ENCODE data around the gene BACH2. TPM values are rescaled to one million over a fixed set of nuclear protein-coding genes. Genes with fewer than 3 reads are reported as not detected.
A peak's percentile ranks its signal among the peaks of the same experiment; 100 is the strongest.

The BACH2 gene
- total and polyA plus RNA-seq, 10 of the 15 experiments (the other 5 are each of a cell fraction or from before 2014, with no cell fraction given) = 0.03 to 0.28 (median 0.04) TPM; not detected in 3

DNA sequence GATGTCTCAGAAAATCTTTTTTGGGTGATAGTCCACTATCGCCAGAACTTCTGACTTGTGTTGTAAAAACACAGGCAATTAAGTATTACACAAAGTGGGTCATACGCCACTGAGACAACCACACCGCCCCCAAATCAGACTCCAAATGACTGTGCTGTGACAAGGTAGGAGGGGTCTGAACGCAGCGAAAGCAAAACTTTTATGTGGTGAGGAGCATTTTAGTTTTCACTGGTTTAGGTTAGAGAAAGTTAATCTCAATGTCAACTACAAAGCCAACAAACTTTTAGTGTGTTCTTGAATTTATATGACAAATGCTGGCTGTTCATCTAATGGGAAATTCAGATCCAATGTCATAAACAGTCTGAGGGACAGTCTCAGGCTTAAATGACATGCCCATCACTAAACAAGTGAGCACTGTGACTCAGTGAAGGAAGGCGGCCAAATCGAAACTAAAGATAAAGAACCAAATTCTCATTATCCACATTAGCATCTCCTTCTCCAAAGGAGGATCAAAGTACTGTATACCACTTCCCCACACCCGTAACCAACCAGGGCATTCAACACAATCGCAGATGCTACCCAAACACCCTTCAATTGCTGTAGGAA, 215.7 kb downstream of the BACH2 start (continued):
- TF ChIP-seq, protein P1, sequence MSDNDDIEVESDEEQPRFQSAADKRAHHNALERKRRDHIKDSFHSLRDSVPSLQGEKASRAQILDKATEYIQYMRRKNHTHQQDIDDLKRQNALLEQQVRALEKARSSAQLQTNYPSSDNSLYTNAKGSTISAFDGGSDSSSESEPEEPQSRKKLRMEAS (IDR thresholded peaks at IDR 0.05; ENCODE audit: low read depth, low read length) = no peak
- TF ChIP-seq YY1 (IDR thresholded peaks at IDR 0.05; ENCODE audit: low read depth, low read length) (no peak), TARDBP (IDR thresholded peaks at IDR 0.05; ENCODE audit: borderline replicate concordance) (no peak), DPF2 (IDR thresholded peaks at IDR 0.05) (peak; percentile 79), RAD21 (IDR thresholded peaks at IDR 0.05; ENCODE audit: insufficient read depth, low read depth, low read length) (no peak), EZH2 (IDR thresholded peaks at IDR 0.05; ENCODE audit: borderline replicate concordance, control insufficient read depth, low read depth, low read length) (no peak), HDAC2 (IDR thresholded peaks at IDR 0.05) (no peak), PAX8 (IDR thresholded peaks at IDR 0.05) (no peak), ZNF384 (IDR thresholded peaks at IDR 0.05; ENCODE audit: borderline replicate concordance, low read depth, low read length) (no peak), JUNB (IDR thresholded peaks at IDR 0.05) (peak; percentile 91), NFYA (IDR thresholded peaks at IDR 0.05; ENCODE audit: borderline replicate concordance, low read depth, low read length) (no peak), IKZF2 (IDR thresholded peaks at IDR 0.05) (peak; percentile 50 to 52; a peak in 2 of 4 replicates), BACH1 (IDR thresholded peaks at IDR 0.05; ENCODE audit: borderline replicate concordance) (peak; percentile 47; the same call in 1 of the 2 replicates), TAF1 (IDR thresholded peaks at IDR 0.05; ENCODE audit: borderline replicate concordance, low read depth, low read length) (no peak), ZNF24 (IDR thresholded peaks at IDR 0.05) (no peak), RB1 (IDR thresholded peaks at IDR 0.05; ENCODE audit: borderline replicate concordance) (no peak), YBX1 (IDR thresholded peaks at IDR 0.05) (no peak), CEBPB (IDR thresholded peaks at IDR 0.05; ENCODE audit: borderline replicate concordance in 1 of 2, low read depth in 2 of 2, low read length in 2 of 2) (no peak), SIN3A (IDR thresholded peaks at IDR 0.05; ENCODE audit: low read depth, low read length) (no peak), SP1 (IDR thresholded peaks at IDR 0.05; ENCODE audit: low read depth, low read length) (peak; percentile 52), NBN (IDR thresholded peaks at IDR 0.05) (no peak), SMAD1 (IDR thresholded peaks at IDR 0.05; ENCODE audit: low read depth, partially characterized antibody) (no peak)
- TF ChIP-seq, protein P2, sequence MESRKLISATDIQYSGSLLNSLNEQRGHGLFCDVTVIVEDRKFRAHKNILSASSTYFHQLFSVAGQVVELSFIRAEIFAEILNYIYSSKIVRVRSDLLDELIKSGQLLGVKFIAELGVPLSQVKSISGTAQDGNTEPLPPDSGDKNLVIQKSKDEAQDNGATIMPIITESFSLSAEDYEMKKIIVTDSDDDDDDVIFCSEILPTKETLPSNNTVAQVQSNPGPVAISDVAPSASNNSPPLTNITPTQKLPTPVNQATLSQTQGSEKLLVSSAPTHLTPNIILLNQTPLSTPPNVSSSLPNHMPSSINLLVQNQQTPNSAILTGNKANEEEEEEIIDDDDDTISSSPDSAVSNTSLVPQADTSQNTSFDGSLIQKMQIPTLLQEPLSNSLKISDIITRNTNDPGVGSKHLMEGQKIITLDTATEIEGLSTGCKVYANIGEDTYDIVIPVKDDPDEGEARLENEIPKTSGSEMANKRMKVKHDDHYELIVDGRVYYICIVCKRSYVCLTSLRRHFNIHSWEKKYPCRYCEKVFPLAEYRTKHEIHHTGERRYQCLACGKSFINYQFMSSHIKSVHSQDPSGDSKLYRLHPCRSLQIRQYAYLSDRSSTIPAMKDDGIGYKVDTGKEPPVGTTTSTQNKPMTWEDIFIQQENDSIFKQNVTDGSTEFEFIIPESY (IDR thresholded peaks at IDR 0.05) = no peak
- TF ChIP-seq, protein P3, sequence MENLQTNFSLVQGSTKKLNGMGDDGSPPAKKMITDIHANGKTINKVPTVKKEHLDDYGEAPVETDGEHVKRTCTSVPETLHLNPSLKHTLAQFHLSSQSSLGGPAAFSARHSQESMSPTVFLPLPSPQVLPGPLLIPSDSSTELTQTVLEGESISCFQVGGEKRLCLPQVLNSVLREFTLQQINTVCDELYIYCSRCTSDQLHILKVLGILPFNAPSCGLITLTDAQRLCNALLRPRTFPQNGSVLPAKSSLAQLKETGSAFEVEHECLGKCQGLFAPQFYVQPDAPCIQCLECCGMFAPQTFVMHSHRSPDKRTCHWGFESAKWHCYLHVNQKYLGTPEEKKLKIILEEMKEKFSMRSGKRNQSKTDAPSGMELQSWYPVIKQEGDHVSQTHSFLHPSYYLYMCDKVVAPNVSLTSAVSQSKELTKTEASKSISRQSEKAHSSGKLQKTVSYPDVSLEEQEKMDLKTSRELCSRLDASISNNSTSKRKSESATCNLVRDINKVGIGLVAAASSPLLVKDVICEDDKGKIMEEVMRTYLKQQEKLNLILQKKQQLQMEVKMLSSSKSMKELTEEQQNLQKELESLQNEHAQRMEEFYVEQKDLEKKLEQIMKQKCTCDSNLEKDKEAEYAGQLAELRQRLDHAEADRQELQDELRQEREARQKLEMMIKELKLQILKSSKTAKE (IDR thresholded peaks at IDR 0.05; ENCODE audit: low read depth, poor library complexity, severe bottlenecking) = no peak
- TF ChIP-seq, protein P4, sequence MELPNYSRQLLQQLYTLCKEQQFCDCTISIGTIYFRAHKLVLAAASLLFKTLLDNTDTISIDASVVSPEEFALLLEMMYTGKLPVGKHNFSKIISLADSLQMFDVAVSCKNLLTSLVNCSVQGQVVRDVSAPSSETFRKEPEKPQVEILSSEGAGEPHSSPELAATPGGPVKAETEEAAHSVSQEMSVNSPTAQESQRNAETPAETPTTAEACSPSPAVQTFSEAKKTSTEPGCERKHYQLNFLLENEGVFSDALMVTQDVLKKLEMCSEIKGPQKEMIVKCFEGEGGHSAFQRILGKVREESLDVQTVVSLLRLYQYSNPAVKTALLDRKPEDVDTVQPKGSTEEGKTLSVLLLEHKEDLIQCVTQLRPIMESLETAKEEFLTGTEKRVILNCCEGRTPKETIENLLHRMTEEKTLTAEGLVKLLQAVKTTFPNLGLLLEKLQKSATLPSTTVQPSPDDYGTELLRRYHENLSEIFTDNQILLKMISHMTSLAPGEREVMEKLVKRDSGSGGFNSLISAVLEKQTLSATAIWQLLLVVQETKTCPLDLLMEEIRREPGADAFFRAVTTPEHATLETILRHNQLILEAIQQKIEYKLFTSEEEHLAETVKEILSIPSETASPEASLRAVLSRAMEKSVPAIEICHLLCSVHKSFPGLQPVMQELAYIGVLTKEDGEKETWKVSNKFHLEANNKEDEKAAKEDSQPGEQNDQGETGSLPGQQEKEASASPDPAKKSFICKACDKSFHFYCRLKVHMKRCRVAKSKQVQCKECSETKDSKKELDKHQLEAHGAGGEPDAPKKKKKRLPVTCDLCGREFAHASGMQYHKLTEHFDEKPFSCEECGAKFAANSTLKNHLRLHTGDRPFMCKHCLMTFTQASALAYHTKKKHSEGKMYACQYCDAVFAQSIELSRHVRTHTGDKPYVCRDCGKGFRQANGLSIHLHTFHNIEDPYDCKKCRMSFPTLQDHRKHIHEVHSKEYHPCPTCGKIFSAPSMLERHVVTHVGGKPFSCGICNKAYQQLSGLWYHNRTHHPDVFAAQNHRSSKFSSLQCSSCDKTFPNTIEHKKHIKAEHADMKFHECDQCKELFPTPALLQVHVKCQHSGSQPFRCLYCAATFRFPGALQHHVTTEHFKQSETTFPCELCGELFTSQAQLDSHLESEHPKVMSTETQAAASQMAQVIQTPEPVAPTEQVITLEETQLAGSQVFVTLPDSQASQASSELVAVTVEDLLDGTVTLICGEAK (IDR thresholded peaks at IDR 0.05; ENCODE audit: borderline replicate concordance) = no peak
